NOMO-1 treated with dmso at 0.1 percent for 144 hours (cell line): ENCODE results near the gene GATA6.
A peak's percentile ranks its signal among the peaks of the same experiment; 100 is the strongest.
"Not testable (repeated sequence)": the region's sequence is repeated elsewhere in the genome, so short reads cannot be mapped to it uniquely, and the experiment has no call there.

ENCODE experiments used
- DNase-seq: peaks from one replicate; lab custom pipeline; 2025; ENCODE audit not compliant: unreplicated experiment; lab: John Stamatoyannopoulos, UW

The GATA6 gene

GRCh38 chr18:22203536-22204213 lies 34.3 kb downstream of the GATA6 start:
- no peak for DNase-seq

GRCh38 chr18:22204214-22204536 lies 34.8 kb downstream of the GATA6 start:
- DNase-seq, result no peak

DNA sequence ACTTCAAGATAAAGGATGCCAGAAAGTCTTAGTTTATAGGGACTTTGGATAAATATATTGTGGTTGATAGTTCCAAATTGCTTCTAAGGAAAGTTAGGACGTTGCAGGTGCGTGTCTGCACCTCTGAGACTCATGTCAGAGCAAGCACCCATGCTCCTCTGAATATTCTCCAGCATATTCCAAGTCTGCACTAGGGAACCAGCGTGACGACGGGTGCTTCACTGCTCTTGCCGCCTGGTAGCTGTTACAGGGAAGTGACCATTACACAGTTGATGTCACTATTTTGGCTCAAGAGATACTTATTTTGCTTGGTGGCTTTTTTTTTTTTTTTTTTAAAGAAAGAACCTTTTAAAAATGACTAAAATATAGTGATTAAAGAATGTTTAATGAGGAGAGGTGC lies 35.6 kb downstream of the GATA6 start:
- DNase-seq, result no peak

GRCh38 chr18:22207021-22207758 lies 37.8 kb downstream of the GATA6 start:
- no peak for DNase-seq

DNA sequence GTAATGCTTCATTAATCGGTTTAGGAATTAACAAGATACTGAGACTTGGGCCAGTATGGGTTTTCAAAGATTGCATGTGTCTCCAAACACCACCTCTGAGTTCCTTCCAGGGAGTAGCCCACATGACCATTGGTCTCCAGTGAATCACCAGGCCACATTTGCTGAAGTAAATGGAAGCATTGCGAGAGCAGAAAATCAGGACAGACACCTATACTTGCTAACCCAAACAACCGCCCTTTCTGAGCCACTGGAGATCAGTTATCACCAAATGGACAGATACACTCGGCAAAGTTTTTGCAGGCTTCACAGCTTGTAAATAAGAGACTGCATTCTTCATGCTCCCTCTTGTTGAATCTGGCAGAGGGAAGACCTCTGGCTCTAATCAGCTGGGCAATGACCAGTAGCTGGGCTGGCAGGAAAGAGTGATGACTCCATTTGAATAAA lies 40.9 kb downstream of the GATA6 start:
- no peak for DNase-seq

- peak; percentile 64 for DNase-seq
Observed at GRCh38 chr18:22211657-22212056, 42.3 kb downstream of the GATA6 start.

GRCh38 chr18:22213333-22213973 lies 44.1 kb downstream of the GATA6 start:
- no peak for DNase-seq

GRCh38 chr18:22214731-22215528 lies 45.5 kb downstream of the GATA6 start:
- DNase-seq, result no peak

DNA sequence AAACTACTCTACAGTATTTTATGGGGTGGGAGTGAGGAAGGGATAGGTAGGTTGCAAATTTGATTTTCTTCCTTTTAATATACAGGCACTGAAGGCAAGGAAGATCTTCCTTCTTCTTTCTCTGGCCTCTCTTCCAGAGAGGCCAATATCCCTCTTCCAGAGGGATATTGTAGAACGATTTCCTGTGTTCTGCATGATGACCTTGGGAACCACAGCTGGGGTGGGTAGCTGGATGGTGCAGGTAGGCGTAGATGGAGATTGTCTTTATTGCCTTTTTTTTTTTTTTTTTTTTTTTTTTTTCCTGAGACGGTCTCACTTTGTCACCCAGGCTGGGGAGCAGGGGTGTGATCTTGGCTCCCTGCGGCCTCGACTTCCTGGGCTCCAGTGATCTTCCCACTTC lies 49.4 kb downstream of the GATA6 start:
- no peak for DNase-seq

DNA sequence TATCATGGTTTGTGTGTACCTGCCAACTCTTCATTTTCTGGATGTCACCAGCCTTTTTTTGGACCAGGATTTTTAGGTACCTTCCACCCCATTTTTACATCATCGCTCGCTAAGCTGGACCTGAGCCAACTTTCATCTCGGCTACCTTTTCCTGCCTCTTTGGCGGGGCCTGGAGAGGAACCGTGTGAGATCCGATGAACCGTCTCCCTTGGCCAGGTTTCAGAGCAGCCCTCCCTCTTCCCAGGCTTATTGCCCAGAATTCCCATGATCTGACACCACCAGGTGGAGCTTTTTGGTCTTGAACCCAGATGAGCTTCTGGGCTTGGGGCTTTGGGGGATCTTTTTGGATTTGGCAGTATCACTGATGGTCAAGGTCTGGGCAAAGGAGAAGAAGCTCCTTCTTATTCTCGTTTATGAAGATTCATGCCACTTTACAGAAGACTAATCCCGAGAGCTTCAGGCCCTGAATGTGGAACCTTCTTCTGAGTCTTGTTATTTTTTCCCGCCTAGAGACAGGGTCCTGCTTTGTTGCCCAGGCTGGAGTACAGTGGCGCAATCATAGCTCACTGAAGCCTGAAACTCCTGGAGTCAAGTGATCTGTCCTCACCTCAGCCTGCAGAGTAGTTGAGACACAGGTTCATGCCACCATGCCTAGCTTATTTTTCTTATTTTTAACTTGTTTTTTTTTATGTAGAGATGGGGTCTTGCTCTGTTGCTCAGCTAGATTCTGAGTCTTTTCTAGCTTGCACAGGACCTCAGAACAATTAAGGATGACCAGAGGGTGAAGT lies 50.4 kb downstream of the GATA6 start:
- DNase-seq, result no peak

- not testable (repeated sequence) for DNase-seq
Observed at GRCh38 chr18:22220585-22220984, 51.2 kb downstream of the GATA6 start.

GRCh38 chr18:22221350-22221749 lies 52.0 kb downstream of the GATA6 start:
- peak; percentile 56 for DNase-seq

DNA sequence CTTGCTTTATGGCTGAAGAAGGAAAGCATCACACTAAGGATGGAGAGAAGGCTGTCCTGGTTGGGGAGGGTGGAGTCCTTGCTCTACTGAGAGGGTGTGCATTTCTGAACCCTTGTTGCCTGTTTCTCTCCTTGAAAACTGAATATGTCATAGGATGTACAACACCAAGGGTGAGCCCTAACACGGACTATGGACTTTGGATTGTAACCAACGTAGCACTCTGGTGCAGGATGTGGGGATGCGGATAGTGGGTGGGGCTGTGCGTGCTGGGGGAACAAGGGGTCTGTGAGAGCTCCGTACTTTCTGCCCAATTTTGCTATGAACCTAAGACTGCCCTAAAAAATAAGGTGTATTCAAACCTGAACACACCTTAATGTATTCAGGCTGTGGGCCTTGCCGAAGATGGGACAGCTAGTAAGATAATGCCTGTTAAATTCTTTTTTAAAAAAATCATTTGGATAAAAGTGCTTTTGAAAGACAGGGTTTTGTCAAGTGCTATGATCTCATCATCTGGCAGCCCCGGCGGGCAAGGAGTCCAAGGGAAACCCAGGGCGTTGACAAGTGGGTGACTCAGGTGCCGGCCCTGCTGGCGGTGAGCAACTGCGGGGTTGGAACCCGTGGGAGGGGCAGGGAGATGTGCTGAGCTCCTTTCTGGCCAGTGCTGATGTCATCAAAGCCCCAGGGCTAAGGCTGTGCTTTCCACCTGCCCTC lies 54.0 kb downstream of the GATA6 start:
- DNase-seq, result no peak

- DNase-seq, result no peak
Observed at GRCh38 chr18:22223965-22224322, 54.6 kb downstream of the GATA6 start.

- no peak for DNase-seq
Observed at GRCh38 chr18:22224339-22224738, 55.0 kb downstream of the GATA6 start.

DNA sequence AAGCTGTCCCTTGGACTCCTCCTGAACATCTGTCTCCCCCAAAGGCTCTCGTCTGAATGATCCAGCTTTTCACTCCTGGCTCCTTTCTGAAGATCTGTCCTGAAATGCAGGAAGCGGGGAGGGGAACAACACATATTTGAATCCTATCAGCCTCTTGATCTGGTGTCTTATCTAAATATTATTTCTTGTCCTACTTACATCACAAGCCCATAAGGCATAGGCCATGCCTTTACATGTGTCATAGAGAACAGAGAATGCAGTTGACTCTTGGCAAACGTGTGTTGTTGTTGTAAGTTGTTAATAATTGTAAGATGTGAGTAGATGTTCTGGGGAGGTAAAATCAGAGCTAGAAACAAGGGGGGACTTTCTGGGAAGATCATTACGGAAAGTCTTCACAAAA lies 57.4 kb downstream of the GATA6 start:
- no peak for DNase-seq

DNA sequence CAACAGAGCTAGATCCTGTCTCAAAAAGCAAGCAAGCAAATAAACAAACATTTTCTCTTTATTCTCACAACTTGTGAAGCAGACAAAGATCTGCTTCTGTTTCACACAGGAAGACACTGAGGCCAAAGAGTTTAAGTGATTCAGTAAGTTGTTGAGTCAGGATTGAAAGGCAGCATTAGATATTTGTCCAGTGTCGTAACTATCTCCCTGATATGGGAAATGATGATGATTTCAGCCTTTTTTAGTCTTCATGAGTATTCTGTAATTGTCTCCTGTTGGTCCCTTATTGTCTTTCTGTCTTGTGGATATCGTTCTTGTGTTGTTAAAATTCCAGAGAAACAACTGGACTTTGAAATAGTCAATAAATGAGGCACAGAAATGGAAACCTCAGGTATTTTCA lies 59.6 kb downstream of the GATA6 start:
- DNase-seq, result no peak

DNA sequence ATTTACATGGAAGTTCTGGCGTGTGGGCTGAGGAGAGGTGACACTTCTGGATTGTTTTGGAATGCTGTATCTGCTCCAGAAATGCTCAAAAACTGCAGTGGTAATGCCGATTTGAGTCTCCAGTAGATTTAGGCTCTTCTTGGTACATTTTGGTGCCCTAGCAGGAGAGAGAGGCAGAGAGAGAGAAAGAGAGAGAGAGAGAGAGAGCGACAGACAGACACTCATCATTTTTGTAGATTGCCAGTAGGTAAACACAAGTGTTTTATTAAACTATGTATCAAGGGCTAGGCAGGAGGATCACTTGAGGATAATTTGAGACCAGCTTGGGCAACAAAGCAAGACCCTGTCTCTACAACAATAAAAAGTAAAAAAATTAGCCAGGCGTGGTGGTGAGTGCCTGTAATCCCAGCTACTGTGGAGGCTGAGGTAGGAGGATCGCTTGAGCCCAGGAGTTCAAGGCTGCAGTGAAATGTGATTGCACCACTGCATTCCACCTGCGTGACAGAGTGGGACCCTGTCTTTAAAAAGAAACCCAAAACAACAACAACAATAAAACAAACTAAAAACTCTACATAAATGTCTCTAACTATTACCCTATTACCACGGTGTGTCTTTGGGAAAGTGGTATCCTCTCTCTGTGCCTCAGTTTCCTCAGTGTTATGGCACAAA lies 60.2 kb downstream of the GATA6 start:
- DNase-seq, result no peak

GRCh38 chr18:22230471-22230945 lies 61.1 kb downstream of the GATA6 start:
- no peak for DNase-seq
